Upper lobe of left lung (tissue), 4 donors: ENCODE results near the gene OSGIN1.

ENCODE experiments used
- EP300 ChIP-seq, 4 donors: sonication (generic); formaldehyde crosslinking; IDR thresholded peaks; one replicate each; pipeline ENCODE4 v1.5.1; 2017; ENCODE audit warnings: antibody characterized with exemption in 4 of 4, control low read depth in 2 of 4
- TF ChIP-seq, protein P1 (sequence below), 6 experiments: fragments of 450-650 bp in 4 of 6; fragments of 200-600 bp in 2 of 6; sonication (generic) in 2 of 6; IDR thresholded peaks; one replicate each; pipeline ENCODE4 v1.5.1; 2016 to 2019; ENCODE audit warnings: antibody characterized with exemption in 6 of 6

DNA sequence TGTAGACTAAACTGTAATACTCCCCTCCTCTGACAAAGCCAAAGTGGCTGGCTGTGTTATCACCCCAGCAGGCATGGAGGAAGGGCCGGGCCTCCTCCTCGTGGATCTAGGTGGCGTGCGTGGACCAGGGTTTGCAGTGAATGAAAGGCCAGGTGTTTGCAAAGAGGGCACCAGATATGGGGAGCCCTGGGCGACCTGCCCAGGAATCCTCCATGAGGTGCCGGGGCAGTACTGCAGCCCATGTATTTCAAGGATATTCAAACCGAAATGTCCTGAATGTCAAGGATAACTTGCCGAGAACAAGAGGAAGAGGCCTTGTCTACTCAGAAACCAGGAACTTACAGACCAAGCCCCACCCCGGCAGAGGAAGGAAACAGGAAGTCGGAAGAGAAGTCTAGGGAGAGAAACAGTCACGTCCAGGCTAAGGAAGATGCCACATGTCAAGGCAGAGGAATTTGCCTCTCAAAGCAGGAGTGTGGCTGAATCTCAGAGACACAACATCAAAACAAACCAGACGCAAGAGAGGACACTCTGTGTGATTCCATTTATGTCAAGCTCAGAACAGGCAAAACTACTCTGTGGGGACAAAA is 13.7 kb upstream of the OSGIN1 start:
- TF ChIP-seq, protein P1, sequence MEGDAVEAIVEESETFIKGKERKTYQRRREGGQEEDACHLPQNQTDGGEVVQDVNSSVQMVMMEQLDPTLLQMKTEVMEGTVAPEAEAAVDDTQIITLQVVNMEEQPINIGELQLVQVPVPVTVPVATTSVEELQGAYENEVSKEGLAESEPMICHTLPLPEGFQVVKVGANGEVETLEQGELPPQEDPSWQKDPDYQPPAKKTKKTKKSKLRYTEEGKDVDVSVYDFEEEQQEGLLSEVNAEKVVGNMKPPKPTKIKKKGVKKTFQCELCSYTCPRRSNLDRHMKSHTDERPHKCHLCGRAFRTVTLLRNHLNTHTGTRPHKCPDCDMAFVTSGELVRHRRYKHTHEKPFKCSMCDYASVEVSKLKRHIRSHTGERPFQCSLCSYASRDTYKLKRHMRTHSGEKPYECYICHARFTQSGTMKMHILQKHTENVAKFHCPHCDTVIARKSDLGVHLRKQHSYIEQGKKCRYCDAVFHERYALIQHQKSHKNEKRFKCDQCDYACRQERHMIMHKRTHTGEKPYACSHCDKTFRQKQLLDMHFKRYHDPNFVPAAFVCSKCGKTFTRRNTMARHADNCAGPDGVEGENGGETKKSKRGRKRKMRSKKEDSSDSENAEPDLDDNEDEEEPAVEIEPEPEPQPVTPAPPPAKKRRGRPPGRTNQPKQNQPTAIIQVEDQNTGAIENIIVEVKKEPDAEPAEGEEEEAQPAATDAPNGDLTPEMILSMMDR (IDR thresholded peaks at IDR 0.05): no peak
- TF ChIP-seq EP300 (IDR thresholded peaks at IDR 0.05): no peak
